GM12878 (cell line): ENCODE data around the gene NCAPD3. TPM values are rescaled to one million over a fixed set of nuclear protein-coding genes. Genes with fewer than 3 reads are reported as not detected.

Experiments used
- ATAC-seq: fragments of 200-7000 bp; cut with Tn5 transposase; 3 replicates; pipeline ENCODE4 v1.9.1; 2020; ENCODE audit warnings: mild to moderate bottlenecking, moderate library complexity
- BruUV-seq: library from RNA; stranded (reverse); fragments of 400-500 nt; replicated peaks from 2 replicates; lab custom pipeline; 2021; lab: Mats Ljungman, UMichigan
- CTCF ChIA-PET: fragments of 300-600 bp; sonication (Branson Sonifier 250); formaldehyde crosslinking; extraction: SDS; loops from one replicate; lab custom pipeline; 2021; ENCODE audit warnings: inconsistent platforms; lab: Yijun Ruan, JAX
- POLR2A ChIA-PET: fragments of 350-600 bp; formaldehyde crosslinking; extraction: SDS; loops from one replicate; lab custom pipeline; 2021; ENCODE audit warnings: inconsistent platforms; lab: Charles Lee
- RAD21 ChIA-PET: fragments of 300-600 bp; sonication (Branson Sonifier 250); formaldehyde crosslinking; loops from one replicate; lab custom pipeline; 2023; ENCODE audit warnings: antibody characterized with exemption; ENCODE audit not compliant: unreplicated experiment; lab: Charles Lee
- SMC1A ChIA-PET: fragments of 300-600 bp; sonication (Branson Sonifier 250); formaldehyde crosslinking; loops from one replicate; lab custom pipeline; 2023; ENCODE audit not compliant: unreplicated experiment, uncharacterized antibody; lab: Charles Lee
- DNase-seq: peaks from one replicate; pipeline ENCODE4 v3.0.0-alpha.2; 2011; ENCODE audit warnings: low read depth, low spot score
- FAIRE-seq: peaks from 3 replicates; lab custom pipeline; 2011; peaks lifted over from hg19 to GRCh38; lab: Jason Lieb, UNC
- H2AFZ ChIP-seq: 2 replicates; pipeline ENCODE4 v1.6.0; 2011; ENCODE audit warnings: low read depth, low read length, control low read depth; ENCODE audit not compliant: control insufficient read depth
- H3K27ac ChIP-seq: 2 replicates; pipeline ENCODE4 v1.5.1; 2011; ENCODE audit warnings: control low read depth; ENCODE audit not compliant: control insufficient read depth, insufficient read depth
- H3K27me3 ChIP-seq, 2 experiments: replicated peaks in 1 of 2; 2 replicates each; pipeline versions ENCODE4 v1.6.0 to v1.6.1; 2011; ENCODE audit warnings: low read length in 1 of 2; ENCODE audit not compliant: control insufficient read depth in 2 of 2, insufficient read depth in 2 of 2
- H3K36me3 ChIP-seq, 2 experiments: 2 replicates each; pipeline ENCODE4 v1.5.1; 2011; ENCODE audit warnings: low read length in 1 of 2; ENCODE audit not compliant: control insufficient read depth in 2 of 2, insufficient read depth in 2 of 2
- H3K4me1 ChIP-seq: 2 replicates; pipeline ENCODE4 v1.6.1; 2011; ENCODE audit warnings: mild to moderate bottlenecking, low read length, moderate library complexity, mixed read lengths; ENCODE audit not compliant: control insufficient read depth, insufficient read depth
- H3K4me2 ChIP-seq: 2 replicates; pipeline ENCODE4 v1.6.0; 2011; ENCODE audit warnings: control low read depth; ENCODE audit not compliant: control insufficient read depth, insufficient read depth
- H3K4me3 ChIP-seq: fragments of 200-600 bp; sonication (generic); 2 replicates; pipeline ENCODE4 v1.5.1; 2016
- H3K79me2 ChIP-seq: 2 replicates; pipeline ENCODE4 v1.6.0; 2011; ENCODE audit warnings: low read length; ENCODE audit not compliant: control insufficient read depth, insufficient read depth
- H3K9ac ChIP-seq: 2 replicates; pipeline ENCODE4 v1.8.0; 2011; ENCODE audit warnings: low read length, control low read depth, mixed read lengths; ENCODE audit not compliant: control insufficient read depth, insufficient read depth
- H3K9me3 ChIP-seq: replicated peaks from 3 replicates; pipeline ENCODE4 v1.5.1; 2011; ENCODE audit warnings: mild to moderate bottlenecking, low read length; ENCODE audit not compliant: control insufficient read depth, insufficient read depth
- H4K20me1 ChIP-seq: 2 replicates; pipeline ENCODE4 v1.6.0; 2011; ENCODE audit not compliant: control insufficient read depth, insufficient read depth
- MEF2A ChIP-seq: IDR thresholded peaks from 2 replicates; pipeline ENCODE4 v1.6.1; 2011; ENCODE audit warnings: low read depth, mild to moderate bottlenecking, low read length, moderate library complexity; ENCODE audit not compliant: insufficient read depth
- NKRF ChIP-seq: fragments of 450-650 bp; conservative IDR thresholded peaks from 2 replicates; pipeline ENCODE4 v1.6.1; 2017; ENCODE audit warnings: mild to moderate bottlenecking, moderate library complexity
- RAD21 ChIP-seq: IDR thresholded peaks from 2 replicates; pipeline ENCODE4 v1.6.1; 2011; ENCODE audit warnings: mild to moderate bottlenecking, low read depth, low read length, moderate library complexity; ENCODE audit not compliant: insufficient read depth
- RUNX3 ChIP-seq: IDR thresholded peaks from 2 replicates; pipeline ENCODE4 v1.6.1; 2012; ENCODE audit warnings: low read length, inconsistent platforms
- WGBS: methylation state at CpG from one replicate; pipeline ENCODE4 v1.1.6; 2016; ENCODE audit warnings: low lambda C conversion rate; ENCODE audit not compliant: insufficient replicate concordance, insufficient coverage; ENCODE audit errors: missing lambda C conversion rate; 5-methylcytosine and 5-hydroxymethylcytosine counted together
- in situ Hi-C: fragments of 300-500 bp; cut with MboI; formaldehyde crosslinking; loops from 9 replicates; pipeline ENCODE4 v1.14.3; 2018; ENCODE audit warnings: mixed read lengths
- intact Hi-C: fragments of 100-400 bp; cut with micrococcal nuclease; formaldehyde crosslinking; loops from one replicate; pipeline ENCODE4 v1.14.2; 2022; ENCODE audit not compliant: unreplicated experiment
- polyA plus RNA-seq, 11 experiments: library from polyadenylated mRNA; depleted of rRNA in 4 of 11; unstranded in 6 of 11; stranded (reverse) in 5 of 11; fragments of >200 nt; fragmentation: Nextera tagmentation in 4 of 11; fragmentation: Illumina TruSeq in 1 of 11; extraction: Ambion mirVana in 4 of 11; extraction: Trizol in 1 of 11; gene quantifications; 1 replicate in 1 of 11; 2 replicates in 10 of 11; pipeline versions ENCODE4 v1.2.1 to v1.2.3, GENCODE V29; 2011 to 2016; ENCODE audit warnings: inconsistent platforms in 2 of 11, missing spikeins in 2 of 11, low read depth in 1 of 11
- total RNA-seq, 4 experiments: library from RNA; depleted of rRNA in 3 of 4; stranded (reverse); fragments of >200 nt in 3 of 4; fragmentation: Illumina TruSeq in 1 of 4; extraction: Trizol in 1 of 4; gene quantifications; 2 replicates each; pipeline versions ENCODE4 v1.2.1 to v1.2.3, GENCODE V29; 2013 to 2021

NCAPD3 gene
- total and polyA plus RNA-seq, 10 of the 15 experiments (the other 5 are each of a cell fraction or from before 2014, with no cell fraction given) = 14.9 to 58.2 (median 48.2) TPM

GRCh38 chr11:134271978-134272377 lies 48.2 kb upstream of the NCAPD3 start:
- Histone ChIP-seq H2AFZ (no peak overlapping the region), H3K4me1 (peaks cover 6% of the 10 kb centered on the region), H3K36me3 (no peaks in the 10 kb centered on the region), H4K20me1 (no peaks in the 10 kb centered on the region), H3K27ac (no peak overlapping the region), H3K79me2 (no peaks in the 10 kb centered on the region), H3K27me3 (peaks cover 4 to 17% of the 10 kb centered on the region in 2 experiments), H3K4me3 (no peak overlapping the region), H3K4me2 (no peak overlapping the region), H3K9ac (no peak overlapping the region), H3K9me3 (no peaks in the 10 kb centered on the region)
- no peak for TF ChIP-seq NKRF
- FAIRE-seq (no peak), DNase-seq (no peak), ATAC-seq (no peak)
- ChIA-PET SMC1A (no interaction called here), CTCF (interaction anchor here (2.8 kb wide), 1 partner anchor 10 kb away, joined by 15 read pairs; no protein-coding TSS in a partner anchor), POLR2A (no interaction called here), RAD21 (no interaction called here)
- in situ Hi-C loops = no loop called here
- no TSS peak for BruUV-seq
- 78% methylated on average over 4 of the region's 4 CpGs for WGBS
- intact Hi-C loops = no loop called here

- intact Hi-C loops = no loop called here
- no peaks in the 10 kb centered on the region for H3K79me2 ChIP-seq
- ChIA-PET RAD21 (no interaction called here), POLR2A (no interaction called here), SMC1A (no interaction called here), CTCF (no interaction called here)
- in situ Hi-C loops = no loop called here
- no peak overlapping the region for H2AFZ ChIP-seq
- FAIRE-seq = no peak
- H3K4me1 ChIP-seq = no peaks in the 10 kb centered on the region; the same call in 1 of the 2 replicates
- BruUV-seq = no TSS peak
- no peak overlapping the region for H3K4me3 ChIP-seq
- H3K9ac ChIP-seq = no peak overlapping the region
- H3K9me3 ChIP-seq = no peaks in the 10 kb centered on the region
- H3K27me3 ChIP-seq = peaks cover under 1 to 8% of the 10 kb centered on the region in 2 experiments; a peak in 2 of 4 replicates
- no peak overlapping the region for H3K27ac ChIP-seq
- H3K36me3 ChIP-seq = no peaks in the 10 kb centered on the region
- WGBS = 12% methylated on average over 5 of the region's 5 CpGs
- no peak overlapping the region for H3K4me2 ChIP-seq
- ATAC-seq = peak; percentile 21; the same call in 1 of the 3 replicates
- DNase-seq = no peak
- TF ChIP-seq MEF2A (no peak), RUNX3 (peak; percentile 84), RAD21 (peak; percentile 49)
- no peaks in the 10 kb centered on the region for H4K20me1 ChIP-seq
These were observed 46.5 kb upstream of the NCAPD3 start for GRCh38 chr11:134270250-134270714.
